Kidney (tissue), 14 donors: Measurements from ENCODE around the gene LRRK1. TPM values are rescaled to one million over a fixed set of nuclear protein-coding genes. Genes with fewer than 3 reads are reported as not detected.
A peak's percentile ranks its signal among the peaks of the same experiment; 100 is the strongest.

ENCODE experiments used
- DNase-seq, 5 donors: peaks; one replicate each; pipeline ENCODE4 v3.0.0-alpha.2; 2013 to 2020
- FAIRE-seq: peaks from 2 replicates; lab custom pipeline; 2012; peaks lifted over from hg19 to GRCh38; lab: Jason Lieb, UNC
- H3K27ac ChIP-seq, 2 donors: one replicate each; pipeline ENCODE4 v1.7.0; 2013; ENCODE audit warnings: low read depth in 2 of 2, low read length in 2 of 2, inconsistent platforms in 1 of 2
- H3K27me3 ChIP-seq: one replicate; pipeline ENCODE4 v1.7.1; 2013; ENCODE audit warnings: low read length, inconsistent platforms; ENCODE audit not compliant: control insufficient read depth, insufficient read depth
- H3K36me3 ChIP-seq, 3 donors: one replicate each; pipeline versions ENCODE4 v1.7.0 to v1.7.1; 2013; ENCODE audit warnings: low read length in 3 of 3, control low read depth in 1 of 3, inconsistent platforms in 1 of 3; ENCODE audit not compliant: insufficient read depth in 3 of 3, control insufficient read depth in 2 of 3
- H3K4me1 ChIP-seq, 3 donors: one replicate each; pipeline versions ENCODE4 v1.7.0 to v1.7.1; 2013; ENCODE audit warnings: low read length in 3 of 3, inconsistent platforms in 1 of 3, low read depth in 1 of 3; ENCODE audit not compliant: control insufficient read depth in 2 of 3, insufficient read depth in 2 of 3
- H3K4me3 ChIP-seq, 3 donors: one replicate each; pipeline versions ENCODE4 v1.7.0 to v1.8.1; 2013; ENCODE audit warnings: low read length in 3 of 3, control low read depth in 1 of 3, inconsistent platforms in 1 of 3
- H3K9ac ChIP-seq, 3 donors: one replicate each; pipeline versions ENCODE4 v1.7.0 to v1.7.1; 2013; ENCODE audit warnings: low read length in 3 of 3, control low read depth in 1 of 3, inconsistent platforms in 1 of 3
- H3K9me3 ChIP-seq, 3 donors: one replicate each; pipeline versions ENCODE4 v1.7.0 to v1.7.1; 2013; ENCODE audit warnings: low read length in 3 of 3, control low read depth in 1 of 3, inconsistent platforms in 1 of 3; ENCODE audit not compliant: control insufficient read depth in 2 of 3, insufficient read depth in 1 of 3
- intact Hi-C: fragments of 100-400 bp; cut with DNase I; formaldehyde crosslinking; loops from one replicate; pipeline ENCODE4 v1.11.1; 2022
- polyA plus RNA-seq: library from polyadenylated mRNA; stranded (reverse); fragments of 350-450 nt; fragmentation: Illumina TruSeq; extraction: RNeasy Lipid Tissue Mini Kit (QIAGEN cat#74804); gene quantifications from one replicate; pipeline ENCODE4 v1.2.3, GENCODE V29; 2014; ENCODE audit warnings: low read depth, low replicate concordance; ENCODE audit not compliant: insufficient read depth
- total RNA-seq: library from RNA; stranded (reverse); fragmentation: NEBNext Ultra II Directional; extraction: Animal tissue kit (Norgen Biotek cat#: 25700); gene quantifications from one replicate; pipeline ENCODE4 v1.2.1, GENCODE V29; 2021
- TF ChIP-seq, protein P1 (sequence below): IDR thresholded peaks from 3 replicates; pipeline ENCODE4 v1.5.1; 2012; ENCODE audit warnings: mild to moderate bottlenecking, moderate library complexity, borderline replicate concordance; ENCODE audit not compliant: insufficient read depth; ENCODE audit errors: extremely low read depth
- donor health status: control.
- donor health status: control.
- donor health status: control.
- donor health status: control.
- donor health status: control.
- donor health status: DM: yes; HTN: yes; CAD: no.
- donor health status: Normal renal cell carcinoma (clear cell type).

Gene LRRK1
- total and polyA plus RNA-seq, 2 donors from 2014 or later: 1.1 to 24.9 TPM

DNA sequence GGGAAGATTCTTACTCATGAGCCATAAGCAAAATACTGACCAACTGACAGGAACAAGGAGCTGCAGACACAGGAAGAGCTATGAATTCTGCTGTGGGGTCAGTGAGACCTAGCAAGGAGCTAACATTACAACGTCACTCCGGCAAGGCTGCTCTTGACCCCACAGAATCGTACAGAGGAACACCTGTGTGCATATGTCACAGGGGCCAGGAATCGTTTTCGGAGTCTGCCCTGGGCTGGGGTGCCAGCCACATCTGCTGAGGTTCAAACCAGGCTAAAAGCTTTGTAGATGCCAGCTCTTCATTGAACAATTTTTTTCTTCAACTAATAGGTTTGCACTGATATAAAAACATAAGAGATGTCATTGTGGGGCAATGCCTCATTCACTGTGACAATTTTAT lies 82.6 kb downstream of the LRRK1 start:
- FAIRE-seq (no peak), DNase-seq (peak in 1 of 5 donors; percentile 6)
- TF ChIP-seq, protein P1, sequence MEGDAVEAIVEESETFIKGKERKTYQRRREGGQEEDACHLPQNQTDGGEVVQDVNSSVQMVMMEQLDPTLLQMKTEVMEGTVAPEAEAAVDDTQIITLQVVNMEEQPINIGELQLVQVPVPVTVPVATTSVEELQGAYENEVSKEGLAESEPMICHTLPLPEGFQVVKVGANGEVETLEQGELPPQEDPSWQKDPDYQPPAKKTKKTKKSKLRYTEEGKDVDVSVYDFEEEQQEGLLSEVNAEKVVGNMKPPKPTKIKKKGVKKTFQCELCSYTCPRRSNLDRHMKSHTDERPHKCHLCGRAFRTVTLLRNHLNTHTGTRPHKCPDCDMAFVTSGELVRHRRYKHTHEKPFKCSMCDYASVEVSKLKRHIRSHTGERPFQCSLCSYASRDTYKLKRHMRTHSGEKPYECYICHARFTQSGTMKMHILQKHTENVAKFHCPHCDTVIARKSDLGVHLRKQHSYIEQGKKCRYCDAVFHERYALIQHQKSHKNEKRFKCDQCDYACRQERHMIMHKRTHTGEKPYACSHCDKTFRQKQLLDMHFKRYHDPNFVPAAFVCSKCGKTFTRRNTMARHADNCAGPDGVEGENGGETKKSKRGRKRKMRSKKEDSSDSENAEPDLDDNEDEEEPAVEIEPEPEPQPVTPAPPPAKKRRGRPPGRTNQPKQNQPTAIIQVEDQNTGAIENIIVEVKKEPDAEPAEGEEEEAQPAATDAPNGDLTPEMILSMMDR: no peak
- Histone ChIP-seq H3K9me3 (no peaks in the 10 kb centered on the region), H3K27ac (no peak overlapping the region), H3K9ac (no peak overlapping the region), H3K27me3 (no peaks in the 10 kb centered on the region), H3K4me1 (peaks cover 0 to under 1% (median 0%) of the 10 kb centered on the region in 3 donors), H3K4me3 (no peak overlapping the region), H3K36me3 (no peaks in the 10 kb centered on the region)
- intact Hi-C loops: loop anchor here (10.0 kb wide), 1 partner anchor 377 kb away; no protein-coding TSS in a partner anchor

DNA sequence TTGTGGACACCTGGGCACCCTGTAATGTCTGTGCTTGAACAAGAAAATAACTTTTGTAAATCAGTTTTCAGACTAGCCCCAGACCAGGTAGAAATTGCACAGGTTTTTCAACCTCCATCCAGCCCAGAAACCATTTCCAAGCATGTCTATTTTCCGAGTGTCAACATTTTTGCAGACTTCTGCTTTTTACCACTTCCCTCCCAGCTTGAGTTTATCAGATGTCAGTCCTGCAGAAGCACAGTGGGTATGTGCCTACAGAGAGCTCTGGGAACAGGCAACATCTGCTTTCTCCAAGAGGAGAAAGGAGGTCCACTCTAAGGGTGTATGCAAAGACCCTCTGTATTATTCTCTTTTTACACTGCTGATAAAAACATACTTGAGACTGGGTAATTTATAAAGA lies 83.9 kb downstream of the LRRK1 start:
- H3K27me3 ChIP-seq: no peaks in the 10 kb centered on the region
- H3K36me3 ChIP-seq: no peaks in the 10 kb centered on the region
- TF ChIP-seq, protein P1: no peak
- no peak overlapping the region for H3K4me3 ChIP-seq
- peaks cover 0 to 6% (median 3%) of the 10 kb centered on the region in 3 donors for H3K4me1 ChIP-seq
- no peaks in the 10 kb centered on the region for H3K9me3 ChIP-seq
- no peak for FAIRE-seq
- intact Hi-C loops: loop anchor here (10.0 kb wide), 1 partner anchor 378 kb away; no protein-coding TSS in a partner anchor
- no peak overlapping the region for H3K9ac ChIP-seq
- DNase-seq: peak in 2 of 5 donors; percentile 0 to 3
- no peak overlapping the region for H3K27ac ChIP-seq

DNA sequence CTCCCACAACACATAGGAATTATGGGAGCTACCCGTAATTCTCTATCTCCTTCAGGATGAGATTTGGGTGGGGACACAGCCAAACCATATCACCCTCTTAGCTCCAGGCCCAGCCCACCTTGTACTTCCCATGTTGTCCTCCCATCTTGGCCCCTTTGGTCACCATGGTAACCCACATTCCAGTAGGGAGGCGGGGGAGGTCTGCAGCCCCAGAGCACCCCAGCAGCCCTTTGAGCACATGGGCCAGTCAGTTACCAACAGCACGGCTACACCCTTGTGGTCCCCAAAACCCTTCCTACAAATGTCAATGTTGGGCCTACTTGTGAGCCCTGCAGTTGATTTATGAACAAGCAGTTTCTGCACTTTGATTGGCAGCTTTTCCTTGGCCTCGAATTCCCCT lies 84.5 kb downstream of the LRRK1 start:
- H3K9me3 ChIP-seq: no peaks in the 10 kb centered on the region
- H3K36me3 ChIP-seq: no peaks in the 10 kb centered on the region
- peaks cover 0 to 7% (median 3%) of the 10 kb centered on the region in 3 donors for H3K4me1 ChIP-seq
- intact Hi-C loops: loop anchor here (10.0 kb wide), 1 partner anchor 379 kb away; no protein-coding TSS in a partner anchor
- no peak overlapping the region for H3K27ac ChIP-seq
- H3K4me3 ChIP-seq: no peak overlapping the region
- H3K9ac ChIP-seq: no peak overlapping the region
- TF ChIP-seq, protein P1: no peak
- FAIRE-seq (no peak), DNase-seq (peak in 2 of 5 donors; percentile 8 to 44)
- no peaks in the 10 kb centered on the region for H3K27me3 ChIP-seq
